NCI-H1092 (cell line): ENCODE results near the gene TBCD.
"Not testable (repeated sequence)": the region's sequence is repeated elsewhere in the genome, so short reads cannot be mapped to it uniquely, and the experiment has no call there.

Experiments
- DNase-seq: peaks from one replicate; lab custom pipeline; 2025; lab: John Stamatoyannopoulos, UW

Gene TBCD

GRCh38 chr17:82957469-82957795 lies 205.6 kb downstream of the TBCD start:
- no peak for DNase-seq

- DNase-seq = no peak
Measured at GRCh38 chr17:82957961-82958561, 206.2 kb downstream of the TBCD start.

DNA sequence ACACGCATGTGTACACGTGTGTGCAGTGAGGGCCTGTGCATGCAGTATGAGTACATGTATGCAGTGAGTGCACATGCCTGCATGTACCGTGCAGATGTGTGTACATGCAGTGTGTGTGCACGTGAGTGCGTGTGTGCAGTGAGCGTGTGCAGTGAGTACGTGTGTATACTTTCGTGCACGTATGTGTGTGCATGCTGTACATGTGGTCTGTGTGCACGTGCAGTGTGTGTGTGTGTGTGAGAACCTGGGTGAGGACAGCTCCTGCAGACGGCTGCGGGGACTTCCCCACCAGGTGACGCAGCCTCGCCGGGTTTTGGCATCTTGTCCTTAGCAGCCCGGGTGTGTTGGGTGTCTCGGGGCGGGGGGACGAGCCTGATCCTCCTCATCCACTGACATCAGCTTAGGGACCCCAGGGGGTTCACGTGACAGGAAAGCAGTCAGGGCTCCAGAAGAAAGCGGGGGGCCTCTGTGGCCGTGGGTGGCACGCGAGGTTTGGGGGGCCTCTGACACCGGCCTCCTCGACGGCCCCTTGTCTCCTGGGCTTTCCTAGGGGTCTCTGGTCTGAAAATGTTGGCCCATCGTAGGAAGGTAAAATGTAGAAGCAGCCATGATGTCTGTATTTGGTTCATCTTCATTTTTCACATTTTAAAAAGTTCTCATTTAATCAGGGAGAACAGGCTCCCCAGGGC lies 207.5 kb downstream of the TBCD start:
- DNase-seq = no peak

DNA sequence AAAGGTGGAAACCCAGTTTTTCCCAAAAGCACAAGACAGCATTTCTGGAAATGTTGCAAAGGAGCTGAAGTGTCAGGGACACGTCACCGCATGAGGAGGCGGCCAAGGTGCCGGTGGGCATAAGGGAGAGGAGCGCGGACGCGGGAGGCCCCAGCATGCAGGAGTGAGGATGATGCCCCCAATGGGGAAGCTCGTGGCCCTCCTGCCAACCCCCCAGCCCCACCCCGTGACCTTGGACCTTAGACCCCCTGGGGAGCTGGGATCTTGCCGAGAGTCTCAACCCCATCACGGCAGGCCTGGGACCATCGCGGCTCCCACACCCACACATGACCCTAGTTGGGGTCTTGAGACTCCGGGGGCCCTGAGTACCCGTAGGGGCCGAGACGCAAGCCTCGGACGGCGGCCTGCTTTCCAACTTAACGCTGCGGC lies 208.1 kb downstream of the TBCD start:
- no peak for DNase-seq

GRCh38 chr17:82960419-82961271 lies 208.8 kb downstream of the TBCD start:
- DNase-seq = no peak

GRCh38 chr17:82961366-82962162 lies 209.7 kb downstream of the TBCD start:
- no peak for DNase-seq

GRCh38 chr17:82962163-82962720 lies 210.4 kb downstream of the TBCD start:
- no peak for DNase-seq

DNA sequence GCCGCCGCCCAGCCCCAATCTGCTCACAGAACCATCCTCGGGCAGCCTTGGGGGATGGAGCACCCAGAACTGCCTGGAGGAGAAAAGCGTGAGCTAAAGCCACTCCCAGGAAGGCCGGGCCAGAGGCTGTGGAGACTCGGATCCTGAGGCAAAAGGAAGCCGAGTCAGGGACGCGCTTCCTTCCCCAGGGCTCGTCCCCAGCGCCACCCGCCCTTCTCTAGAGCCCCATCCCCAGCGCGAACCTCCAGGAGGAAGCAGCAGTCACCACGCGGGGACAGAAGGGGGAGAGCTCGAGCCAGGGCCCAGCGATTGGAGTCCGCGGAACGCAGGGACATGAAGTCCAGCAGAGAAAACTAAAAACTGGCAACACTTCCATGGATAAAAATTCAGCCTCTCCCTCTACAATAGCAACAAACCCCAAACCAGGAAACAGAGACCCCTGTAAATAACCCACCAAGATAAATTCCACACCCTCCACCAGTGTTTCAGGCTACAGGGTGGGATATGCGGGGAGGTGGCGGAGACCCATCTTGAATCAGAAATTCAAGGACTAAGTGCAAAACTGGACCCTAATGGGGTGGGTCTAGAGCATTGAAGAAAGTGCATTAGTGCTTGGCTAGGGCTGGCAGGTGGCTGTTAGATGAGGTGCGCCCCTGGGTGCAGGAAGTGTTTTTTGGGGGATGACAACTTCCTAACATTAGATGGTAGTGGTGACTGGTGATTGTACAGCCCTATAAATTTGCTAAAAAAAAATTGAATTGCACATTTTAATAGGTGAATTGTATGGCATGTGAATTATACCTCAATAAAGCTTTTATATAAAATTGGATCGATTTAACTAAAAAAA lies 211.5 kb downstream of the TBCD start:
- DNase-seq = no peak

GRCh38 chr17:82964451-82964850 lies 212.6 kb downstream of the TBCD start:
- DNase-seq = not testable (repeated sequence)

DNA sequence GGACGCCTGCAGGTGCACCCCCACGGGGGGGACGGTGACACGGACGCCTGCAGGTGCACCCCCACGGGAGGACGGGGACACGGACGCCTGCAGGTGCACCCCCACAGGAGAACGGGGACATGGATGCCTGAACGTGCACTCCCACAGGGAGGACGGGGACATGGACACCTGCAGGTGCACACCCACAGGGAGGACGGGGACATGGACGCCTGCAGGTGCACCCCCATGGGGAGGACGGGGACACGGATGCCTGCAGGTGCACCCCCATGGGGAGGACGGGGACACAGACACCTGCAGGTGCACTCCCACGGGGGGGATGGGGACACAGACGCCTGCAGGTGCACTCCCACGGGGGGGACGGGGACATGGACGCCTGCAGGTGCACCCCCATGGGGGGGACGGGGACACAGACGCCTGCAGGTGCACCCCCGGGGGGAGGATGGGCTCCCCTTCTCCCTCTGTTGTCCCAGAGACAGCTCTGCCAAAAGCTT lies 213.0 kb downstream of the TBCD start:
- no peak for DNase-seq

DNA sequence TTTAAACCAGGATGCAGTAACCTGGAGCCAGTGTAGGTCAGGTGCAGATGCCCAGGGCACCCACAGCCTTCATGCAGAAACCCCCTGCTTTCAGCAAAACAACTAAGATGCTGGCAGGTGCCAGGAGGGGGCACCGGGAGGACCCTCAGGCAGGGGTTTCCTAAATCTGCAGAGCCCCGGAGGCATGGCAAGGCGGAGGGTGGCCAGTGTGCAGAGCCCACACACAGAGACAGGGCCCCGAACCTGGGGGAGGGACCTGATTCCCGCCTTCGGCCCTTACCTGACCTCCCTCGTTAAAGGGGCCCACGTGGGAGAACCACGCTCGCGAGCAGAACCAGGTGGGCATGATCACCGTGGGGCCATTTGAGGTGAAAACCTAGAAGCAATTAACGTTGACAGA lies 213.5 kb downstream of the TBCD start:
- DNase-seq = no peak

- DNase-seq = no peak
Measured at GRCh38 chr17:82966415-82966814, 214.6 kb downstream of the TBCD start.

DNA sequence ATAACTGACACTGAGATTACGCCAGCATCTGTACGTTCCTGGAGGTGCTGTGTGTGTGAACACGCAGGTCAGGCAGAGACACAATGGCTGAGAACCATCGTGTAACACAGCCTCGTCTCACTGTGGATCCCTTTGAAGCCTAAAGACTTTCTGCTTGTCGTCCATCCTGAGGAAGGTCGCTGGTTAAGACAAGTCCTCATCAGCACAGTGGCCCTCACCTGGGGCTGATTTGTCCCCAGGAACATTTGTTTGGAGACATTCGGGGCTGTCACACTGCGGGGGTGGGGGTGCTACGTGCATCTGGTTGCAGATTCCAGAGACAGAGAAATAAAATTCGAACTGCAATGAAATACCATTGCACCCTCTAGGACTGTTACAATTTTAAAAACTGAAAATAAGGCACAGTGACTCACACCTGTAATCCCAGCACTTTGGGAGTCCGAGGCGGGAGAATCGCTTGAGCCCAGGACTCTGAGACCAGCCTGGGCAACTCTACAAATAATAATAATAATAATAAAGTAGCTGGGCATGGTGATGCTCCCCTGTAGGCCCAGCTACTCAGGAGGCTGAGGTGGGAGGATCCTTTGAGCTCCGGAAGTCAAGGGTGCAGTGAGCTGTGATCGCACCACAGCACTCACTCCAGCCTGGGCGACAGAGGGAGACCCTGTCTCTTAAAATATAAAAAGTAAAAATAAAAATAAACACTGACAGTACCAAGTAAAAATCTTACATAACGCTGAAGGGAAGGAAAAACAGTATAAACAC lies 215.6 kb downstream of the TBCD start:
- no peak for DNase-seq

DNA sequence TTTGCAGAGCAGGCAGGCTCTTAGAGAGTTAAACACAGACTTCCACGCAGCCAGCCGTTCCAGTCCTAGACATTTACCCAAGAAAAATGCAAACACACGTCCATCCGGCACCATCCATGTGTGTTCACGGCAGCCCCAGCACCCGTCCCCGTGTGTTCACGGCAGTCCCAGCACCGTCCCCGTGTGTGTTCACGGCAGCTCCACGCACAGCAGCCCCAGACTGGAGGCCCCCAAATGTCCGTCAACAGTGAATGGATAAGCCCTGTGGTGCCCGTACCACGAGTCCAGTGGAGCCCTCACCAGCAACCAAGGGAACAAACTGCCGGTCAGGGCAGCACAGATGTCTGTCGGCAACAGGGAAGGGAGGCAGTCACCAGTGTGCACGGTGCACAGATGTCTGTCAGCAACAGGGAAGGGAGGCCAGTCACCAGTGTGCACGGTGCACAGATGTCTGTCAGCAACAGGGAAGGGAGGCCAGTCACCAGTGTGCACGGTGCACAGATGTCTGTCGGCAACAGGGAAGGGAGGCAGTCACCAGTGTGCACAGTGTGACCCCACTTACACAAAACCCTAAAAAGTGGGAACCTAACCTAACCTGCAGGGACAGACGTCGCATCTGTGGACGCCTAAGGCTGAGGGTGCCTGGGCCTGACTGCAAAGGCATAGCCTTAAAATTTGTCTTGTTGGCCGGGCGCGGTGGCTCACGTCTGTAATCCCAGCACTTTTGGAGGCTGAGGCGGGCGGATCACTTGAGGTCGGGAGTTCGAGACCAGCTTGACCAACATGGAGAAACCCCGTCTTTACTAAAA lies 216.4 kb downstream of the TBCD start:
- DNase-seq = not testable (repeated sequence)

GRCh38 chr17:82970067-82970466 lies 218.2 kb downstream of the TBCD start:
- DNase-seq = no peak

DNA sequence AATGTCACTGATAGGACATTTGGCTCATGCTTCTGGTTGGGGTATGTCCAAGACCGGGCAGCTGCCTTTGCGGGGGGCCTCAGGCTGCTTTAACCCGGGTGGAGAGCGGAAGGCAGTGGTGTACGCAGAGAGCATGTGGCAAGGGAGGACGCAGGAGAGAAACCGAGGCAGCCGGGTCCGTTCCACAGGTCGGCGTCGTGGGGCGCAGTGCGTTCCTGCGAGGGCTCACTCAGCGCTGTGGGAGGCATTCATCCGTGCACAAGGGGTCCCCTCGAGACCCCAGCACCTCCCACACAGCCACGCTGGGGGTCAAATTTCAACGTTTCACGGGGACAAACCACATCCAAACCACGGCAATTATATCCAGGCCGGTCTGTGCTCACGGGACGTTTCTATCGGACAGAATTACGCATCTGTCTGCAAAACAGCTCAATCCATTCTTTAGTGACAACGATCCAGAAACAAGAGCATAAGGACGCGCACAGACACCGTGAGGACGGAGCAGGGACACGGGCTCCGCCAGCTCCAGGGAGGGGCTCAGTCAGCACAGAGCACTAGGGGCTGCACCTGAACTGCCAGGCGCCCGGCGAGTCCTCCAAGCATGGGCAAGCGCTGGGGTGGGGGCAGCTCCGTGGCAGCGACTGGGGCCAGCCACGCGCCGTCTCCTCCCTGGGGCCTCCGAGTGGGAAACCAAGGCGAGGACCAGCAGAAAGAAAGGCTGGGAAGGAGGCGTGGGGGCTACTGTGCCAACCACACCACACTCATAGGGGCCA lies 219.1 kb downstream of the TBCD start:
- DNase-seq = no peak

DNA sequence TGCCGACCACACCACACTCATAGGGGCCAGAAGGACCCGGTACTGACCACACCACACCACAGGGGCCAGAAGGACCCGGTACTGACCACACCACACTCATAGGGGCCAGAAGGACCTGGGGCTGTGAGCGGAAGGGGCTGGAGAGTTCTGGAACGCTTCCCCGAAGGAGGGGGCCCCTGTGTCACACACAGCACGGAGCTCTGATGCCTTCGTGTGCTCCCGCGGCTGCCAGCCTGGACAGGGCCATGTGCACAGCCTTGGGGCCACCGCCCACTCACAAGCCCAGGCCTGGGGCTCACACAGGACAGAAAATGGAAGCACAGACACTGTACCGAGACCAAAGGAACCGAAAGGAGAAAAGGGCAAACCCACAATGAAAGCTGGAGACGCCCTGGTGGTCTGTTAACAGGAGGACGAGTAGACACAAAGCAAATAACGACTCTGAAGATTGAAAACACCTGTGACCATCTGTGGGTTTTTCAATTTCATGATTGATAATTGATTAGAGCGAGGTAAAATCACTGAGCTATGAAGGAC lies 221.0 kb downstream of the TBCD start:
- DNase-seq = no peak

DNA sequence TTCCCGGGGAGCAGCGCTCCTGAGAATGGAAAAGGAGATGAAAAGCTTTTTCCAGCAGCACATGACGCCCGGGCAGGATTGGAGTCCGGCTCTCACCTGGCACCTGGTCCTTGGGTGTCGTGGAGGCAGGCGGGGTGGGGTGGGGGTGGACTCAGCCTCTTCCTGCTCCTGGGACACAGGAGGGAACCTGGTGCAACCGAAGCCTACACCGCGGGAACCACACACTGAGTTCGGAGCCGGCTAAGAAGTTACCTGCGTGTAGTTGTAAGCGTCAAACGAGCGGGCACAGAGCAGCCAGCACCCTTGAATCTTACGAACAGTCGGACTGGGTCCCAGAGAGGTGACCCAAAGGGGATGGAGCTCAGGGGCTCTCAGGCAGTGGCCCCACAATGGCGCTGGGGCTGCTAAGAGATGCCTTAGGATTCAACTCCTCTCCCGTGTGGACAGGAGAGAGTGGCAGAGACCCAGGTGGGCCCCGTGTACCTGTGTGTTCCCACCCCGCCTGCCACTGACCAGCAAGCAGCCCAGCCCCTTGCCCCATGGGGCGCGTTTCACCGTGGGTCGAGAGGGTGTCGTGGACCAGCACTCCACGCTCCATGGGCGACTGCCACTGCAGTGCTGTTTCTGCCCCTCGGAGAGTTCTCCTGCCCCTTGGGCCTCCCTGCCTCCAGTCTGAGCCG lies 221.7 kb downstream of the TBCD start:
- DNase-seq = no peak
